Measurements from ENCODE around the gene CEND1. TPM values are rescaled to one million over a fixed set of nuclear protein-coding genes. Genes with fewer than 3 reads are reported as not detected.

The CEND1 gene
- polyA plus RNA-seq, 1 of the 3 experiments (the other 2 are of a cell fraction), result 3.6 TPM

DNA sequence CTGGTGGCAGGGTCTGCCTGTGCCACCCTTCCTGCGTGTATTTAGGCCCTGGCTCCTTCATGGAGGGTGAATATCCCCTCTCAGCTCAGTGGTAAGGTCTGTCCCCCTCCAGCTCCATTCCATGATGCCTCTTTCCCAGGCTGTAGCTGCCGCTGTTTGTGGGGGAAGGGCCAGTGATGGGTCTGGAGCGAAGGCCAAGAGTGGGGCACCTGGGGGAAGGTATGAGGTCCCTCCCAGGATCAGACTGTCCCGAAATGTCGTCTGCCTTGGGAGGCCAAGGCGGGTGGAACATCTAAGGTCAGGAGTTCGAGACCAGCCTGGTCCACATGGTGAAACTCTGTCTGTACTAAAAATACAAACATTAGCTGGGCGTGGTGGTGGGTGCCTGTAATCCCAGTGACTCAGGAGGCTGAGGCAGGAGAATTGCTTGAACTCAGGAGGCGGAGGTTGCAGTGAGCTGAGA lies 44.0 kb upstream of the CEND1 start:
- ChIA-PET POLR2A (interaction anchor here (0.6 to 3.0 kb wide), 4 partner anchors 9 to 163 kb away, joined by 3 to 15 read pairs (median 6); partner anchors contain the start of genes PNPLA2 and TSPAN4), CTCF (interaction anchor here (0.7 to 2.5 kb wide), 5 partner anchors 12 to 219 kb away, joined by 3 to 11 read pairs (median 4); no protein-coding TSS in a partner anchor)
- 29% methylated on average over 8 of the region's 9 CpGs for WGBS (ENCODE audit: low lambda C conversion rate)
- Histone ChIP-seq H3K27me3 (ENCODE audit: insufficient read depth) (no peaks in the 10 kb centered on the region), H3K79me2 (ENCODE audit: insufficient read depth) (peaks cover 72% of the 10 kb centered on the region), H2AFZ (ENCODE audit: low read depth) (no peak overlapping the region), H3K27ac (ENCODE audit: low read depth in 2 of 2, low read length in 1 of 2) (peak overlapping the region; percentile 88 to 91), H3K9me2 (no peaks in the 10 kb centered on the region), H4K20me1 (ENCODE audit: insufficient read depth) (peaks cover 42% of the 10 kb centered on the region), H3K36me3 (replicated peaks in 1 of 2; ENCODE audit: control insufficient read depth in 1 of 2, insufficient read depth in 2 of 2, low read length in 1 of 2) (peaks cover 7 to 27% of the 10 kb centered on the region in 2 experiments), H3K9me3 (no peaks in the 10 kb centered on the region), H3F3A (replicated peaks; ENCODE audit: insufficient read depth) (peaks cover 28% of the 10 kb centered on the region), H3K9ac (peak overlapping the region; percentile 98), H3K4me3 (ENCODE audit: low read depth in 2 of 2, low read length in 1 of 2) (peak overlapping the region; percentile 69 to 79), H3K4me1 (ENCODE audit: control insufficient read depth in 1 of 2, insufficient read depth in 2 of 2, low read depth in 1 of 2, low read length in 1 of 2) (peaks cover 14 to 33% of the 10 kb centered on the region in 2 experiments; a peak in 2 of 4 replicates), H3K4me2 (peak overlapping the region; percentile 92)
- no peak for TF ChIP-seq FOXJ3 (CRISPR knock-in tag; IDR thresholded peaks at IDR 0.05)
- TF ChIP-seq REST (IDR thresholded peaks at IDR 0.05; ENCODE audit: low read depth, low read length), result no peak
- TF ChIP-seq MEF2A (IDR thresholded peaks at IDR 0.05; ENCODE audit: borderline replicate concordance, low read depth), result no peak
- TF ChIP-seq, protein P1, sequence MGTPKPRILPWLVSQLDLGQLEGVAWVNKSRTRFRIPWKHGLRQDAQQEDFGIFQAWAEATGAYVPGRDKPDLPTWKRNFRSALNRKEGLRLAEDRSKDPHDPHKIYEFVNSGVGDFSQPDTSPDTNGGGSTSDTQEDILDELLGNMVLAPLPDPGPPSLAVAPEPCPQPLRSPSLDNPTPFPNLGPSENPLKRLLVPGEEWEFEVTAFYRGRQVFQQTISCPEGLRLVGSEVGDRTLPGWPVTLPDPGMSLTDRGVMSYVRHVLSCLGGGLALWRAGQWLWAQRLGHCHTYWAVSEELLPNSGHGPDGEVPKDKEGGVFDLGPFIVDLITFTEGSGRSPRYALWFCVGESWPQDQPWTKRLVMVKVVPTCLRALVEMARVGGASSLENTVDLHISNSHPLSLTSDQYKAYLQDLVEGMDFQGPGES (IDR thresholded peaks at IDR 0.05; ENCODE audit: low read depth, low read length), result no peak
- DNase-seq, result no peak

GRCh38 chr11:833114-833791 lies 43.4 kb upstream of the CEND1 start:
- no peaks in the 10 kb centered on the region for H3K27me3 ChIP-seq (ENCODE audit: insufficient read depth)
- DNase-seq, result peak; percentile 87
- H3K79me2 ChIP-seq (ENCODE audit: insufficient read depth), result peaks cover 67% of the 10 kb centered on the region
- peak overlapping the region; percentile 88 to 91 for H3K27ac ChIP-seq (ENCODE audit: low read depth in 2 of 2, low read length in 1 of 2)
- peak overlapping the region; percentile 92 for H3K4me2 ChIP-seq
- no peaks in the 10 kb centered on the region for H3K9me3 ChIP-seq
- peaks cover 14 to 33% of the 10 kb centered on the region in 2 experiments; a peak in 2 of 4 replicates for H3K4me1 ChIP-seq (ENCODE audit: control insufficient read depth in 1 of 2, insufficient read depth in 2 of 2, low read depth in 1 of 2, low read length in 1 of 2)
- no peaks in the 10 kb centered on the region for H3K9me2 ChIP-seq
- no peak overlapping the region for H2AFZ ChIP-seq (ENCODE audit: low read depth)
- H3K4me3 ChIP-seq (ENCODE audit: low read depth in 2 of 2, low read length in 1 of 2), result peak overlapping the region; percentile 69 to 79
- peaks cover 35% of the 10 kb centered on the region for H4K20me1 ChIP-seq (ENCODE audit: insufficient read depth)
- peaks cover 27% of the 10 kb centered on the region for H3F3A ChIP-seq (replicated peaks; ENCODE audit: insufficient read depth)
- peaks cover 7 to 21% of the 10 kb centered on the region in 2 experiments for H3K36me3 ChIP-seq (replicated peaks in 1 of 2; ENCODE audit: control insufficient read depth in 1 of 2, insufficient read depth in 2 of 2, low read length in 1 of 2)
- CTCF ChIA-PET, result interaction anchor here (1.3 to 2.5 kb wide), 5 partner anchors 12 to 92 kb away, joined by 3 to 11 read pairs (median 7); partner anchors contain the start of gene PNPLA2
- no CpG with 5 or more reads among the region's 55 CpGs for WGBS (ENCODE audit: low lambda C conversion rate)
- POLR2A ChIA-PET, result interaction anchor here (0.6 to 3.0 kb wide), 6 partner anchors 10 to 164 kb away, joined by 3 to 15 read pairs (median 4); partner anchors contain the start of genes PNPLA2, RPLP2 and TSPAN4
- peak overlapping the region; percentile 98 for H3K9ac ChIP-seq
- TF ChIP-seq NFIC (IDR thresholded peaks at IDR 0.05; ENCODE audit: borderline replicate concordance) (no peak), NRF1 (IDR thresholded peaks at IDR 0.05; ENCODE audit: low read depth, low read length) (no peak), TAF1 (IDR thresholded peaks at IDR 0.05; ENCODE audit: borderline replicate concordance, low read depth, low read length) (0 out of 2 replicates have a peak, but pooled peaks have one; percentile 42), USF2 (IDR thresholded peaks at IDR 0.05; ENCODE audit: borderline replicate concordance, low read depth, low read length) (no peak), FOSL2 (IDR thresholded peaks at IDR 0.05; ENCODE audit: borderline replicate concordance, low read depth) (no peak), MXI1 (IDR thresholded peaks at IDR 0.05; ENCODE audit: low read depth, low read length) (peak; percentile 47; the same call in 1 of the 2 replicates), EP300 (IDR thresholded peaks at IDR 0.05; ENCODE audit: borderline replicate concordance in 1 of 2, low read depth in 1 of 2, low read length in 1 of 2) (no peak), GABPA (IDR thresholded peaks at IDR 0.05; ENCODE audit: low read depth) (no peak), PBX3 (IDR thresholded peaks at IDR 0.05) (no peak), RCOR1 (IDR thresholded peaks at IDR 0.05; ENCODE audit: low read length) (no peak), SIN3A (IDR thresholded peaks at IDR 0.05; ENCODE audit: borderline replicate concordance, low read depth, low read length) (peak; percentile 16; the same call in 1 of the 2 replicates), POLR2AphosphoS5 (IDR thresholded peaks at IDR 0.05; ENCODE audit: low read depth, low read length) (no peak)
